H1 (cell line): ENCODE results near the gene INPP4B. TPM values are rescaled to one million over a fixed set of nuclear protein-coding genes. Genes with fewer than 3 reads are reported as not detected.

Source experiments
- CTCF ChIA-PET: fragments of 300-600 bp; sonication (Branson Sonifier 250); formaldehyde crosslinking; loops from one replicate; lab custom pipeline; 2021; ENCODE audit not compliant: partially characterized antibody; lab: Charles Lee
- POLR2A ChIA-PET: fragments of 300-600 bp; sonication (Branson Sonifier 250); formaldehyde crosslinking; loops from one replicate; lab custom pipeline; 2021; ENCODE audit warnings: inconsistent platforms; ENCODE audit not compliant: partially characterized antibody; lab: Charles Lee
- DNase-seq, 2 experiments: peaks; one replicate each; pipeline versions ENCODE4 v3.0.0 to v3.0.0-alpha.2; 2010 to 2022; ENCODE audit warnings: low spot score in 2 of 2, low read depth in 1 of 2, mixed read lengths in 1 of 2
- FAIRE-seq: peaks from 2 replicates; lab custom pipeline; 2011; peaks lifted over from hg19 to GRCh38; lab: Jason Lieb, UNC
- H2AFZ ChIP-seq: 2 replicates; pipeline ENCODE4 v1.8.1; 2012; ENCODE audit warnings: low read length, inconsistent platforms
- H2AK5ac ChIP-seq: 2 replicates; pipeline ENCODE4 v1.6.1; 2013; ENCODE audit warnings: low read depth, low read length
- H2BK120ac ChIP-seq: replicated peaks from 2 replicates; pipeline ENCODE3; 2013; ENCODE audit warnings: low read depth, low read length, inconsistent platforms
- H2BK12ac ChIP-seq: 2 replicates; pipeline ENCODE4 v1.6.1; 2013; ENCODE audit warnings: low read depth, low read length
- H2BK15ac ChIP-seq: 2 replicates; pipeline ENCODE4 v1.6.1; 2013; ENCODE audit warnings: low read length
- H2BK20ac ChIP-seq: 2 replicates; pipeline ENCODE4 v1.6.1; 2013; ENCODE audit warnings: low read length
- H2BK5ac ChIP-seq: 2 replicates; pipeline ENCODE4 v1.6.1; 2013; ENCODE audit warnings: low read depth, low read length
- H3K14ac ChIP-seq: 2 replicates; pipeline ENCODE4 v1.6.1; 2013; ENCODE audit warnings: inconsistent platforms; ENCODE audit not compliant: insufficient read length
- H3K18ac ChIP-seq: 2 replicates; pipeline ENCODE4 v1.6.1; 2013; ENCODE audit warnings: low read length; ENCODE audit errors: extremely low read depth
- H3K23ac ChIP-seq: 2 replicates; pipeline ENCODE4 v1.6.1; 2013; ENCODE audit warnings: inconsistent platforms; ENCODE audit not compliant: insufficient read length
- H3K23me2 ChIP-seq: 2 replicates; pipeline ENCODE4 v1.6.1; 2013; ENCODE audit warnings: low read depth, low read length
- H3K27ac ChIP-seq: 2 replicates; pipeline ENCODE4 v1.6.1; 2011; ENCODE audit warnings: low read depth, low read length, inconsistent platforms
- H3K27me3 ChIP-seq, 4 experiments: replicated peaks in 1 of 4; 1 replicate in 1 of 4; 2 replicates in 3 of 4; pipeline versions ENCODE4 v1.6.1 to v1.8.1; 2011 to 2013; ENCODE audit warnings: low read length in 3 of 4, mild to moderate bottlenecking in 3 of 4, inconsistent platforms in 2 of 4, mixed read lengths in 2 of 4, moderate library complexity in 1 of 4; ENCODE audit not compliant: control insufficient read depth in 3 of 4, insufficient read depth in 3 of 4; ENCODE audit errors: extremely low read depth in 1 of 4
- H3K36me3 ChIP-seq, 4 experiments: 2 replicates each; pipeline versions ENCODE4 v1.6.1 to v1.8.1; 2011 to 2013; ENCODE audit warnings: mild to moderate bottlenecking in 4 of 4, low read length in 3 of 4, moderate library complexity in 2 of 4, control low read depth in 1 of 4, inconsistent platforms in 1 of 4; ENCODE audit not compliant: insufficient read depth in 4 of 4, control insufficient read depth in 2 of 4
- H3K4ac ChIP-seq: replicated peaks from 2 replicates; pipeline ENCODE3; 2013; ENCODE audit warnings: low read length, low read depth, mixed read lengths, inconsistent platforms; ENCODE audit not compliant: insufficient read length
- H3K4me1 ChIP-seq, 4 experiments: replicated peaks in 1 of 4; 1 replicate in 1 of 4; 2 replicates in 3 of 4; pipeline versions ENCODE4 v1.6.1 to v1.8.1; 2011 to 2013; ENCODE audit warnings: low read length in 3 of 4, inconsistent platforms in 2 of 4, mixed read lengths in 1 of 4; ENCODE audit not compliant: insufficient read depth in 4 of 4, control insufficient read depth in 3 of 4
- H3K4me2 ChIP-seq, 2 experiments: 2 replicates each; pipeline versions ENCODE4 v1.6.1 to v1.8.1; 2011 to 2013; ENCODE audit warnings: low read depth in 2 of 2, low read length in 2 of 2, control low read depth in 1 of 2, inconsistent platforms in 1 of 2, mild to moderate bottlenecking in 1 of 2; ENCODE audit not compliant: insufficient read depth in 1 of 2
- H3K4me3 ChIP-seq, 4 experiments: fragments of 200-600, 300-600 bp in 1 of 4; sonication (generic), shearing (Covaris generic), sonication (Bioruptor Twin) in 1 of 4; 2 replicates each; pipeline versions ENCODE4 v1.5.1 to v1.8.1; 2011 to 2016; ENCODE audit warnings: low read length in 4 of 4, low read depth in 3 of 4, control low read depth in 2 of 4, inconsistent platforms in 2 of 4, mild to moderate bottlenecking in 2 of 4, mixed read lengths in 1 of 4, moderate library complexity in 1 of 4; ENCODE audit not compliant: insufficient read depth in 2 of 4; ENCODE audit errors: extremely low read depth in 1 of 4
- H3K56ac ChIP-seq: replicated peaks from 2 replicates; pipeline ENCODE3; 2013; ENCODE audit warnings: low read depth, mild to moderate bottlenecking, mixed read lengths, low read length, inconsistent platforms; ENCODE audit not compliant: insufficient read length
- H3K79me1 ChIP-seq: 2 replicates; pipeline ENCODE4 v1.6.1; 2013; ENCODE audit warnings: low read depth, low read length, control low read depth
- H3K79me2 ChIP-seq, 2 experiments: 2 replicates each; pipeline versions ENCODE4 v1.6.1 to v1.8.1; 2012 to 2013; ENCODE audit warnings: low read length in 2 of 2, mild to moderate bottlenecking in 2 of 2, inconsistent platforms in 1 of 2; ENCODE audit not compliant: insufficient read depth in 2 of 2, control insufficient read depth in 1 of 2
- H3K9ac ChIP-seq, 4 experiments: replicated peaks in 1 of 4; 1 replicate in 1 of 4; 2 replicates in 3 of 4; pipeline versions ENCODE4 v1.6.1 to v1.8.1; 2011 to 2013; ENCODE audit warnings: low read depth in 3 of 4, low read length in 3 of 4, control low read depth in 2 of 4, mild to moderate bottlenecking in 2 of 4, moderate library complexity in 2 of 4, inconsistent platforms in 1 of 4; ENCODE audit errors: extremely low read depth in 1 of 4
- H3K9me3 ChIP-seq, 2 experiments: 2 replicates each; pipeline versions ENCODE4 v1.6.1 to v1.8.1; 2012 to 2013; ENCODE audit warnings: mild to moderate bottlenecking in 2 of 2, moderate library complexity in 2 of 2, control low read depth in 1 of 2, inconsistent platforms in 1 of 2, low read depth in 1 of 2, low read length in 1 of 2, mixed read lengths in 1 of 2; ENCODE audit not compliant: insufficient read depth in 2 of 2
- H4K20me1 ChIP-seq, 2 experiments: replicated peaks in 1 of 2; 2 replicates each; pipeline versions ENCODE3 to v1.8.1; 2011 to 2013; ENCODE audit warnings: inconsistent platforms in 2 of 2, low read length in 2 of 2, mild to moderate bottlenecking in 1 of 2; ENCODE audit not compliant: insufficient read depth in 2 of 2, control insufficient read depth in 1 of 2
- H4K5ac ChIP-seq: 2 replicates; pipeline ENCODE4 v1.6.1; 2013; ENCODE audit warnings: low read length, low read depth, mixed read lengths, inconsistent platforms; ENCODE audit not compliant: insufficient read length
- H4K8ac ChIP-seq: 2 replicates; pipeline ENCODE4 v1.8.0; 2013; ENCODE audit warnings: mild to moderate bottlenecking, moderate library complexity, low read length, inconsistent platforms; ENCODE audit not compliant: insufficient read depth; ENCODE audit errors: extremely low read depth
- H4K91ac ChIP-seq: replicated peaks from 2 replicates; pipeline ENCODE3; 2013; ENCODE audit warnings: low read length, mixed read lengths, inconsistent platforms; ENCODE audit not compliant: insufficient read length
- CHD1 ChIP-seq: IDR thresholded peaks from 2 replicates; pipeline ENCODE4 v1.6.1; 2012; ENCODE audit warnings: low read depth, low read length, improper control_type of control experiment
- CREB1 ChIP-seq: IDR thresholded peaks from 2 replicates; pipeline ENCODE4 v1.6.1; 2012; ENCODE audit warnings: inconsistent platforms
- EP300 ChIP-seq, 2 experiments: IDR thresholded peaks; 1 replicate in 1 of 2; 2 replicates in 1 of 2; pipeline ENCODE4 v1.6.1; 2011 to 2012; ENCODE audit warnings: low read depth in 2 of 2, low read length in 2 of 2, mild to moderate bottlenecking in 2 of 2, borderline replicate concordance in 1 of 2, inconsistent platforms in 1 of 2, moderate library complexity in 1 of 2
- KDM1A ChIP-seq: fragments of 200-600, 300-600 bp; sonication (generic); IDR thresholded peaks from 2 replicates; pipeline ENCODE4 v1.7.1; 2016; ENCODE audit warnings: mild to moderate bottlenecking, low read length, borderline replicate concordance
- KDM5A ChIP-seq: fragments of 200-600 bp; IDR thresholded peaks from 2 replicates; pipeline ENCODE4 v1.7.1; 2012; ENCODE audit warnings: mild to moderate bottlenecking, low read length, inconsistent platforms, mixed read lengths
- POU5F1 ChIP-seq: IDR thresholded peaks from 2 replicates; pipeline ENCODE4 v1.6.1; 2011; ENCODE audit warnings: low read depth, mild to moderate bottlenecking, low read length, moderate library complexity
- RAD21 ChIP-seq, 2 experiments: IDR thresholded peaks in 1 of 2; conservative IDR thresholded peaks in 1 of 2; 2 replicates each; pipeline ENCODE4 v1.6.1; 2011; ENCODE audit warnings: low read depth in 2 of 2, low read length in 2 of 2, improper control_type of control experiment in 1 of 2, inconsistent platforms in 1 of 2, mild to moderate bottlenecking in 1 of 2, moderate library complexity in 1 of 2
- SIX5 ChIP-seq: IDR thresholded peaks from 2 replicates; pipeline ENCODE4 v1.6.1; 2011; ENCODE audit warnings: mild to moderate bottlenecking, low read depth, low read length
- SP4 ChIP-seq: IDR thresholded peaks from 2 replicates; pipeline ENCODE4 v1.6.1; 2012; ENCODE audit warnings: low read length, inconsistent platforms
- SRF ChIP-seq: IDR thresholded peaks from 2 replicates; pipeline ENCODE4 v1.6.1; 2011; ENCODE audit warnings: mild to moderate bottlenecking, low read depth, low read length, moderate library complexity
- TAF1 ChIP-seq: IDR thresholded peaks from 2 replicates; pipeline ENCODE4 v1.6.1; 2011; ENCODE audit warnings: mild to moderate bottlenecking, low read depth, low read length
- TEAD4 ChIP-seq: IDR thresholded peaks from 2 replicates; pipeline ENCODE4 v1.6.1; 2012; ENCODE audit warnings: low read depth, low read length, inconsistent platforms, mixed read lengths
- USF2 ChIP-seq: IDR thresholded peaks from 2 replicates; pipeline ENCODE4 v1.6.1; 2011; ENCODE audit warnings: low read length, improper control_type of control experiment
- YY1 ChIP-seq: IDR thresholded peaks from 2 replicates; pipeline ENCODE4 v1.6.1; 2011; ENCODE audit warnings: low read depth, mild to moderate bottlenecking, low read length
- ZNF274 ChIP-seq: IDR thresholded peaks from 2 replicates; pipeline ENCODE4 v1.7.0; 2012; ENCODE audit warnings: low read length, borderline replicate concordance; ENCODE audit errors: extremely low read depth
- WGBS, 2 experiments: shearing (Covaris generic) in 1 of 2; methylation state at CpG; one replicate each; pipeline versions ENCODE4 v1.1.6 to v1.1.7; 2013 to 2015; ENCODE audit warnings: low lambda C conversion rate in 2 of 2, mixed read lengths in 2 of 2, inconsistent platforms in 1 of 2, low coverage in 1 of 2, missing lambda C conversion rate in 1 of 2; ENCODE audit not compliant: insufficient replicate concordance in 2 of 2, insufficient coverage in 1 of 2, insufficient read length in 1 of 2; ENCODE audit errors: extremely low coverage in 1 of 2, missing lambda C conversion rate in 1 of 2; 5-methylcytosine and 5-hydroxymethylcytosine counted together
- polyA plus RNA-seq, 7 experiments: library from polyadenylated mRNA; depleted of rRNA in 3 of 7; stranded (reverse) in 5 of 7; unstranded in 2 of 7; fragments of >200 nt in 5 of 7; fragments of 200-250 nt in 2 of 7; gene quantifications; 1 replicate in 5 of 7; 2 replicates in 1 of 7; 4 replicates in 1 of 7; pipeline versions ENCODE4 v1.2.1 to v1.2.3, GENCODE V29; 2011 to 2013; ENCODE audit warnings: missing spikeins in 2 of 7, mixed read lengths in 2 of 7
- total RNA-seq: library from RNA; stranded (reverse); fragmentation: NEBNext Ultra II Directional; extraction: Animal tissue kit (Norgen Biotek cat#: 25700); gene quantifications from 2 replicates; pipeline ENCODE4 v1.2.1, GENCODE V29; 2021

INPP4B gene
- total and polyA plus RNA-seq, 2 of the 8 experiments (the other 6 are each of a cell fraction or from before 2014, with no cell fraction given), result 0.11 to 0.54 TPM

GRCh38 chr4:142292231-142292630, 553.9 kb downstream of the INPP4B start:
- no peaks in the 10 kb centered on the region for H3K9me3 ChIP-seq
- H3K4me2 ChIP-seq, result no peak overlapping the region
- no peaks in the 10 kb centered on the region for H3K27me3 ChIP-seq
- no peak overlapping the region for H3K4me3 ChIP-seq
- no peaks in the 10 kb centered on the region for H4K20me1 ChIP-seq
- H2BK20ac ChIP-seq, result no peak overlapping the region
- H3K9ac ChIP-seq, result no peak overlapping the region
- no peak overlapping the region for H4K91ac ChIP-seq
- no peak overlapping the region for H2BK15ac ChIP-seq
- H3K14ac ChIP-seq, result no peak overlapping the region
- no peaks in the 10 kb centered on the region for H3K79me2 ChIP-seq
- H2BK12ac ChIP-seq, result no peak overlapping the region
- H3K23ac ChIP-seq, result no peak overlapping the region
- no peaks in the 10 kb centered on the region for H3K36me3 ChIP-seq
- no peak overlapping the region for H4K8ac ChIP-seq
- no peak overlapping the region for H3K56ac ChIP-seq
- 93% methylated on average over 2 of the region's 2 CpGs; no CpG with 5 or more reads in 1 of the 2 experiments for WGBS, 2 experiments
- H2BK5ac ChIP-seq, result no peak overlapping the region
- H3K18ac ChIP-seq, result no peak overlapping the region
- no peak overlapping the region for H3K4ac ChIP-seq
- ChIA-PET POLR2A (no interaction called here), CTCF (interaction anchor here (1.6 to 4.4 kb wide), 2 partner anchors 9 kb away, joined by 4 to 30 read pairs; no protein-coding TSS in a partner anchor)
- no peak overlapping the region for H2AFZ ChIP-seq
- H3K4me1 ChIP-seq, result peaks cover 0 to 2% (median under 1%) of the 10 kb centered on the region in 4 experiments; a peak in 2 of 7 replicates
- no peaks in the 10 kb centered on the region for H3K23me2 ChIP-seq
- no peaks in the 10 kb centered on the region for H3K79me1 ChIP-seq
- FAIRE-seq (no peak), DNase-seq (no peak)
- no peak overlapping the region for H3K27ac ChIP-seq
- H4K5ac ChIP-seq, result no peak overlapping the region
- H2AK5ac ChIP-seq, result no peak overlapping the region
- no peak overlapping the region for H2BK120ac ChIP-seq
- TF ChIP-seq EP300 (IDR thresholded peaks at IDR 0.05; ENCODE audit: borderline replicate concordance in 1 of 2, low read depth in 2 of 2, low read length in 2 of 2) (no peak), SRF (no peak), TAF1 (no peak), TEAD4 (no peak), KDM5A (no peak), SP4 (no peak), KDM1A (no peak), POU5F1 (no peak), USF2 (no peak), RAD21 (IDR thresholded peaks at IDR 0.05 in 1 of 2, conservative IDR thresholded peaks at IDR 0.05 in 1 of 2; ENCODE audit: low read depth in 2 of 2, low read length in 2 of 2) (no peak), ZNF274 (no peak), SIX5 (no peak), CHD1 (no peak), YY1 (no peak), CREB1 (no peak)
